ENCODE results near the gene C6orf163. TPM values are rescaled to one million over a fixed set of nuclear protein-coding genes. Genes with fewer than 3 reads are reported as not detected.
"Not testable (repeated sequence)": the region's sequence is repeated elsewhere in the genome, so short reads cannot be mapped to it uniquely, and the experiment has no call there.

Gene C6orf163
- total RNA-seq (1.5 and 4.3 TPM in 2 replicates), polyA plus RNA-seq (1.4 and 2.8 TPM in 2 replicates)

DNA sequence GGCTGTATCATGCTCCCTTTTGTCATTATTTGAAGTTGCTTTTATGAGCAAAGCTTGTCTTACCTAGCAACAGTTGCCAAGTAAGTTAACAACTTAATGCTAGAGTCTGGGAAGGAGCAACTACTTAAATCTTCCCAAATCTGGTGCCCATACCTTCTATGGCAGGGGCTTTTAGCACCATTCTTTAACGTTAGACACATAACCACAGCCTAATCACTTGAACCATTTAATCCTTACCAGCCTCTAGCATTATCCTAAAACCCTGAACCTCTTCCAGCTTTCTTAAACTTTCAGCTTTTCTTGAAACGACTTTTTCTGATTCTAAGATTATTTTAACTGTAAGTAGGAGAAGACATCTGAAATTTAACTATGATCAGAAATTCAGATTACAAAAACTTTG, at the start of gene C6orf163:
TSS of gene C6orf163 (plus strand) at position 83 of the 400 bp plus-strand sequence. CDS start at position 370, 287 bp downstream.
- TF ChIP-seq, protein P1, sequence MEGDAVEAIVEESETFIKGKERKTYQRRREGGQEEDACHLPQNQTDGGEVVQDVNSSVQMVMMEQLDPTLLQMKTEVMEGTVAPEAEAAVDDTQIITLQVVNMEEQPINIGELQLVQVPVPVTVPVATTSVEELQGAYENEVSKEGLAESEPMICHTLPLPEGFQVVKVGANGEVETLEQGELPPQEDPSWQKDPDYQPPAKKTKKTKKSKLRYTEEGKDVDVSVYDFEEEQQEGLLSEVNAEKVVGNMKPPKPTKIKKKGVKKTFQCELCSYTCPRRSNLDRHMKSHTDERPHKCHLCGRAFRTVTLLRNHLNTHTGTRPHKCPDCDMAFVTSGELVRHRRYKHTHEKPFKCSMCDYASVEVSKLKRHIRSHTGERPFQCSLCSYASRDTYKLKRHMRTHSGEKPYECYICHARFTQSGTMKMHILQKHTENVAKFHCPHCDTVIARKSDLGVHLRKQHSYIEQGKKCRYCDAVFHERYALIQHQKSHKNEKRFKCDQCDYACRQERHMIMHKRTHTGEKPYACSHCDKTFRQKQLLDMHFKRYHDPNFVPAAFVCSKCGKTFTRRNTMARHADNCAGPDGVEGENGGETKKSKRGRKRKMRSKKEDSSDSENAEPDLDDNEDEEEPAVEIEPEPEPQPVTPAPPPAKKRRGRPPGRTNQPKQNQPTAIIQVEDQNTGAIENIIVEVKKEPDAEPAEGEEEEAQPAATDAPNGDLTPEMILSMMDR (IDR thresholded peaks at IDR 0.05; ENCODE audit: low read depth, low read length): no peak
- H3K9me3 ChIP-seq (ENCODE audit: low read depth): no peaks in the 10 kb centered on the region
- DNase-seq (ENCODE audit: low read depth in 1 of 2, low spot score in 1 of 2): no peak
- H3K36me3 ChIP-seq: no peaks in the 10 kb centered on the region
- H3K27ac ChIP-seq: no peak within 1 kb of the TSS
- peaks cover 12% of the 10 kb centered on the region for H3K4me1 ChIP-seq (ENCODE audit: low read depth)
- no peaks in the 10 kb centered on the region for H3K27me3 ChIP-seq
- no peak within 1 kb of the TSS for H3K4me3 ChIP-seq

DNA sequence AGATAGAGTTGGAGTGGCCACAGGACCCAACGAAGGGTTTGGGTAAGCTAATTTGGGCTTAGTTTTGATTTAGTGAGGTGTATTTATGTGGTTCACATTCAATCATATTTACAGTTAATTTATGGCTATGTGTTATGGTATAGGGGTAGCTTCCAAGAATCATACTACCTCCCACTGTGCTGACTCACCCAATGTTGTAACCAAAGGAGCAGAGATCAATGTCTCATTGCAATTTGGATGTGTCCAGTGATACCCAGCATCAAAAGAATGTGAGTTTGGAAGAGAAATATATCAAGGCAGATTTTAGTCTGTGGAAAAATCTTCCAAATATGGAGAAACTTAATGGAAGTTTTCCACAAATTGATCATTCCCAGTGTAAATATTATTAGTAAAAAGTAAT, 47.5 kb upstream of the C6orf163 start:
- H3K36me3 ChIP-seq: no peaks in the 10 kb centered on the region
- H3K9me3 ChIP-seq (ENCODE audit: low read depth): no peaks in the 10 kb centered on the region
- DNase-seq (ENCODE audit: low read depth in 1 of 2, low spot score in 1 of 2): no peak
- no peak overlapping the region for H3K4me3 ChIP-seq
- no peak overlapping the region for H3K27ac ChIP-seq
- H3K4me1 ChIP-seq (ENCODE audit: low read depth): no peaks in the 10 kb centered on the region
- no peaks in the 10 kb centered on the region for H3K27me3 ChIP-seq
- TF ChIP-seq, protein P1 (IDR thresholded peaks at IDR 0.05; ENCODE audit: low read depth, low read length): no peak

DNA sequence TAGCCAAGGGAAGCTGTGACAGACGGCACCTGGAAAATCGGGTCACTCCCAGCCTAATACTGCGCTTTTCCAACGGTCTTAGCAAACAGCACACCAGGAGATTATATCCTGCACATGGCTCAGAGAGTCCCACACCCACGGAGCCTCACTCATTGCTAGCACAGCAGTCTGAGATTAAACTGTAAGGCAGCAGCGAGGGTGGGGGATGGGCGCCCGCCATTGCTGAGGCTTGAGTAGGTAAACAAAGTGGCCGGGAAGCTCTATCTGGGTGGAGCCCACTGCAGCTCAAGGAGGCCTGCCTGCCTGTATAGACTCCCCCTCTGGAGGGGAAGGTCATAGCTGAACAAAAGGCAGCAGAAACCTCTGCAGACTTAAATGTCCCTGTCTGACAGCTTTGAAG, 43.3 kb upstream of the C6orf163 start:
- H3K4me3 ChIP-seq; H3K27ac ChIP-seq; H3K27me3 ChIP-seq; DNase-seq (ENCODE audit: low read depth in 1 of 2, low spot score in 1 of 2); H3K4me1 ChIP-seq (ENCODE audit: low read depth); H3K9me3 ChIP-seq (ENCODE audit: low read depth); H3K36me3 ChIP-seq: not testable (repeated sequence)

DNA sequence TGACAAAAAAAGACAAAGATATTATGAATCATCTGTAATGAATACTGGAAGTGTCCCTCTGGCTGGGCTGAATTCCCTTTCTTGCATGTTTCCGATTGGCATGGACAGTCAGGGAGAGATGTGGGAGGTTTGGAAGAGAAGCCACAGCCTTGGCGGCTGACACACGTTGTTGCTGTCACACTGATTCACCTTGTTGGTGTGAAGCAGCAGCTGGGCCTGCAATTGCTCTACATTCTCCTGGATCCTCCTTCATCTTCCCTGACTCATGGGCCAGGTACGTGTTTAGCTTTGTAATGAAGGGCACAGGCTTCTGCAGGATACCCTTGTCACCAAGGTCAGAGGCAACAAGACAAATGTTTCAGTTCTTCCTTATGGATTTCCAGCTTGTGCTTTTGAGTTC, 35.6 kb upstream of the C6orf163 start:
- Histone ChIP-seq H3K9me3 (ENCODE audit: low read depth) (no peaks in the 10 kb centered on the region), H3K4me3 (no peak overlapping the region), H3K27ac (no peak overlapping the region), H3K4me1 (ENCODE audit: low read depth) (no peaks in the 10 kb centered on the region), H3K36me3 (no peaks in the 10 kb centered on the region), H3K27me3 (no peaks in the 10 kb centered on the region)
- DNase-seq (ENCODE audit: low read depth in 1 of 2, low spot score in 1 of 2): no peak
- TF ChIP-seq, protein P1 (IDR thresholded peaks at IDR 0.05; ENCODE audit: low read depth, low read length): no peak

DNA sequence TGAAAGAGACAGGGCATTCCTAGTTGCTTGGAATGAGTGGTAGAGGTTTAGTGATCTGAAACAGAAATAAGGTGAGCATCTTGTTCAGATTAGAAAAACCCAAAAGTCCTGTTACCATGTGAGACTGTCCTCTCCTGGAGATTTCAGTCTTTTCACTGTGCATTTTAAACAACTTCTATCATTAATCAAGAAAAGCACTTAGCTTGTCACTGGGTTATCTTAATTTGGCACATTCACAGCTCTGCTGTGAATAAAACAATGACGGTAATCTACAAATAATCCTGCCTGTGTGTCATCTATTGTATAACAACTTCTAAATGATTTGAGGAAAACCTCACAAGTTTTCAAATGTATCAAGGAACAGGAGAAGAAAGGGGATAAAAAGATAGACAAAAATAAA, 31.8 kb upstream of the C6orf163 start:
- H3K27ac ChIP-seq: no peak overlapping the region
- DNase-seq (ENCODE audit: low read depth in 1 of 2, low spot score in 1 of 2): no peak
- H3K4me1 ChIP-seq (ENCODE audit: low read depth): no peaks in the 10 kb centered on the region
- H3K4me3 ChIP-seq: no peak overlapping the region
- TF ChIP-seq, protein P1 (IDR thresholded peaks at IDR 0.05; ENCODE audit: low read depth, low read length): no peak
- no peaks in the 10 kb centered on the region for H3K27me3 ChIP-seq
- no peaks in the 10 kb centered on the region for H3K9me3 ChIP-seq (ENCODE audit: low read depth)
- H3K36me3 ChIP-seq: no peaks in the 10 kb centered on the region

DNA sequence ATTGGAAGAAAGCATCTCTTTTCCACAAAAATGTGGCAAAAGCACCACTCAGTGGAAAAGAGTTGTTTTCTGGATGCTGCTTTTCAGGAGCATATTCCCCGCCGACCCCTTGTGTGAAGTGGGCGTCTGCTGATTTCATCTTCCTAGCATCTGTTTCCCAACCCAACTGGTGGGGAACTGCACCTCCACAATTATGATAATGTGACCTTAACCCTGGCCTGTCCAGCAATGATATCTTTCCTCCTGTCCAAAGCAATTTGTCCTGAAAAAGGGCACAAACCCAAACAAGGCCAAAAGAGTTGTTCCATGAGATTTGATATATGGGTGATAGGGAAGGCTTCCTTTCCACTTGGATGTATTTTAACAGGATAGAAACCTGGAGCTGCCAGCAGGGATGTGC, 29.5 kb upstream of the C6orf163 start:
- Histone ChIP-seq H3K27ac (no peak overlapping the region), H3K36me3 (no peaks in the 10 kb centered on the region), H3K9me3 (ENCODE audit: low read depth) (no peaks in the 10 kb centered on the region), H3K27me3 (no peaks in the 10 kb centered on the region), H3K4me1 (ENCODE audit: low read depth) (no peaks in the 10 kb centered on the region), H3K4me3 (no peak overlapping the region)
- TF ChIP-seq, protein P1 (IDR thresholded peaks at IDR 0.05; ENCODE audit: low read depth, low read length): no peak
- DNase-seq (ENCODE audit: low read depth in 1 of 2, low spot score in 1 of 2): no peak

Measured in cardiac muscle cell (in vitro differentiated cells and primary cell).